PC-9 (cell line): ENCODE measurements around the gene ZDHHC16.

Source experiments
- CTCF ChIP-seq: fragments of 200-600 bp; sonication (generic); conservative IDR thresholded peaks from 2 replicates; pipeline ENCODE4 v1.6.1; 2017; ENCODE audit warnings: mixed run types, antibody characterized with exemption, mild to moderate bottlenecking, moderate library complexity
- EZH2 ChIP-seq: fragments of 200-600 bp; sonication (generic); IDR thresholded peaks from 2 replicates; pipeline ENCODE4 v1.8.0; 2017; ENCODE audit warnings: antibody characterized with exemption, low read depth

- TF ChIP-seq CTCF (no peak), EZH2 (no peak)
These were observed 39.9 kb upstream of the ZDHHC16 start for GRCh38 chr10:97406064-97406463.
